Astrocyte of the cerebellum (primary cell): ENCODE measurements around the gene ERBB2.
"Not testable (repeated sequence)": the region's sequence is repeated elsewhere in the genome, so short reads cannot be mapped to it uniquely, and the experiment has no call there.

ENCODE experiments used
- DNase-seq: peaks from one replicate; pipeline ENCODE4 v3.0.0-alpha.2; 2011; ENCODE audit warnings: low read depth
- H3K4me3 ChIP-seq: 2 replicates; pipeline ENCODE4 v1.5.1; 2011; ENCODE audit warnings: mild to moderate bottlenecking, low read depth, low read length, moderate library complexity
- in situ Hi-C: cut with HindIII; loops from 2 replicates; pipeline ENCODE4 v1.10.0; 2017; ENCODE audit warnings: low sequenced_read_pairs
- TF ChIP-seq, protein P1 (sequence below): IDR thresholded peaks from 2 replicates; pipeline ENCODE4 v1.5.1; 2012; ENCODE audit warnings: low read length, low read depth, moderate library complexity, mild to moderate bottlenecking; ENCODE audit errors: missing control alignments

The ERBB2 gene

DNA sequence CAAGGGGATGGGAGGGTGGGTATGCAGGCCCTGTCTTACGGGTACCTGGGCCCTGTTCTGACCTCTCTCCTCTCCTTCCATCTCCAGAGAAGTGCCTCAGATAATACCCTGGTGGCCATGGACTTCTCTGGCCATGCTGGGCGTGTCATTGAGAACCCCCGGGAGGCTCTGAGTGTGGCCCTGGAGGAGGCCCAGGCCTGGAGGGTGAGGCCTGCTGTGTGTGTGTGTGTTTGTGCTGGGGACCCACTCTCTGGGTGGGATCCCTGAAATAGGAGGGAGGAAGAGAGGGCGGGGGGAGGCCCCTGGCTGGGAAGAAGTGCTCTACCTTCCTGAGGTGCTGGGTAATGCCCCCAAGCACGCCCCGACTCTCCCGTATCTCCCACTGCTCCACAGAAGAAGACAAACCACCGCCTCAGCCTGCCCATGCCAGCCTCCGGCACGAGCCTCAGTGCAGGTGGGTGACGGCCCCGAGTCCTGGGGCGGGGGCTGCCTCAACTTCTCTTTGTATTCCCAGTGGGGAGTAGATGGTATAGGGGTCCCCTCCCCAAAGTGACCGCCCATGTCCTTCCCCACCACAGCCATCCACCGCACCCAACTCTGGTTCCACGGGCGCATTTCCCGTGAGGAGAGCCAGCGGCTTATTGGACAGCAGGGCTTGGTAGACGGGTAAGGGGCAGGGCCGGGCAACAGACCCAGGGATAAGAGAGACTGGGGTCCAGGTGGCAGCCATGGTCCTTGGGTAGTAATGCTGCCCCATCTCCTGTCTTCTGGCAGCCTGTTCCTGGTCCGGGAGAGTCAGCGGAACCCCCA is 45.7 kb downstream of the ERBB2 start:
- in situ Hi-C loops: no loop called here
- no peak overlapping the region for H3K4me3 ChIP-seq
- TF ChIP-seq, protein P1, sequence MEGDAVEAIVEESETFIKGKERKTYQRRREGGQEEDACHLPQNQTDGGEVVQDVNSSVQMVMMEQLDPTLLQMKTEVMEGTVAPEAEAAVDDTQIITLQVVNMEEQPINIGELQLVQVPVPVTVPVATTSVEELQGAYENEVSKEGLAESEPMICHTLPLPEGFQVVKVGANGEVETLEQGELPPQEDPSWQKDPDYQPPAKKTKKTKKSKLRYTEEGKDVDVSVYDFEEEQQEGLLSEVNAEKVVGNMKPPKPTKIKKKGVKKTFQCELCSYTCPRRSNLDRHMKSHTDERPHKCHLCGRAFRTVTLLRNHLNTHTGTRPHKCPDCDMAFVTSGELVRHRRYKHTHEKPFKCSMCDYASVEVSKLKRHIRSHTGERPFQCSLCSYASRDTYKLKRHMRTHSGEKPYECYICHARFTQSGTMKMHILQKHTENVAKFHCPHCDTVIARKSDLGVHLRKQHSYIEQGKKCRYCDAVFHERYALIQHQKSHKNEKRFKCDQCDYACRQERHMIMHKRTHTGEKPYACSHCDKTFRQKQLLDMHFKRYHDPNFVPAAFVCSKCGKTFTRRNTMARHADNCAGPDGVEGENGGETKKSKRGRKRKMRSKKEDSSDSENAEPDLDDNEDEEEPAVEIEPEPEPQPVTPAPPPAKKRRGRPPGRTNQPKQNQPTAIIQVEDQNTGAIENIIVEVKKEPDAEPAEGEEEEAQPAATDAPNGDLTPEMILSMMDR: no peak
- no peak for DNase-seq

DNA sequence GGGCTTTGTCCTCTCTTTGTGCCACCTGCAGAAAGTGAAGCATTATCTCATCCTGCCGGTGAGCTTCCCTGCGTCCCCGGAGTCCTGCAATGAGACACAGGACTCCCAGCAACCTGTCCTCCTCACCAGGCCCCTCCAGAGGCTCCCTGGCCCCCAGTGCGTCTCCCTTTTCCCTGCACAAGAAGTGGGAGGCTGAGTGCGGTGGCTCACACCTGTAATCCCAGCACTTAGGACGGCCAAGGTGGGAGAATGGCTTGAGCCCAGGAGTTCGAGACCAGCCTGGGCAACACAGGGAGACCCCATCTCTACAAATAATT is 46.2 kb downstream of the ERBB2 start:
- in situ Hi-C loops: no loop called here
- DNase-seq: no peak
- no peak overlapping the region for H3K4me3 ChIP-seq
- TF ChIP-seq, protein P1: no peak

DNA sequence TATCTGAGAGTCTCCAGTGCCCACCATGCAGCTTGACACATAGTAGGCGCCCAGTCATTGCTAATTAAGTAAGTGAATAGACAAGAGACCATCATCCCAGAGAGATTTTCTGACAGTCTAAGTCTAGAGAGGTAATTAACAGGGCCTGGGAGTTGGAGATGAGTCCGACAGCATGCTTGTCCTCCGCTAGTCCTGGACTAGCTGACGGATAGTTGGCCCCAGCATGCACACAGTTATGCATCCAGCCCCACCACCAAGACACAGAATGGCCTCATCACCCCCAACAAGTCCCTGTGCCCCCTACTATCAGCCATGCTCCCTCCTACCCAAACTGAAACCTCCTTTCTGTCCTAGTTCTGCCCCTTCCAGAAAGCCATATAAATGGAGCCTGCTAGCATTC is 47.9 kb downstream of the ERBB2 start:
- in situ Hi-C loops: no loop called here
- no peak overlapping the region for H3K4me3 ChIP-seq
- DNase-seq: no peak
- TF ChIP-seq, protein P1: no peak

DNA sequence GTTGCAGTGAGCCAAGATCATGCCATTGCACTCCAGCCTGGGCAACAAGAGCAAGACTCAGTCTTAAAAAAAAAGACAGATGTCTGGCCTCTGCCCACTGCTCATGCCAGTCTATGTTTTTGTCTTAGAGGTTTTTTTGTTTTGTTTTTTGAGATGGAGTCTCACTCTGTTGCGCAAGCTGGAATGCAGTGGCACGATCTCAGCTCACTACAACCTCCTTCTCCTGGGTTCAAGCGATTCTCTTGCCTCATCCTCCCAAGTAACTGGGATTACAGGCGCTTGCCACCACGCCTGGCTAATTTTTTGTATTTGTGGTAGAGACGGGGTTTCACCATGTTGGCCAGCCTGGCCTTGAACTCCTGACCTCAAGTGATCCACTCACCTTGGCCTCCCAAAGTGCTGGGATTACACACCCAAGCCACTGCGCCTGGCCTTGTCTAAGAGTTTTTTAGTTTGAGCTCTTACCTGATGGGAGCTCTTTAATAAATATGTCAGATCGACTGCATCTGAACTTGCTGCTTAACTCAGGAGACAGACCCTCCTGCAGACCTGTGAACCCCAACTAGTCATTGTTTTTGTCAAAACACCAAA is 48.7 kb downstream of the ERBB2 start:
- DNase-seq, in situ Hi-C loops: not testable (repeated sequence)

DNA sequence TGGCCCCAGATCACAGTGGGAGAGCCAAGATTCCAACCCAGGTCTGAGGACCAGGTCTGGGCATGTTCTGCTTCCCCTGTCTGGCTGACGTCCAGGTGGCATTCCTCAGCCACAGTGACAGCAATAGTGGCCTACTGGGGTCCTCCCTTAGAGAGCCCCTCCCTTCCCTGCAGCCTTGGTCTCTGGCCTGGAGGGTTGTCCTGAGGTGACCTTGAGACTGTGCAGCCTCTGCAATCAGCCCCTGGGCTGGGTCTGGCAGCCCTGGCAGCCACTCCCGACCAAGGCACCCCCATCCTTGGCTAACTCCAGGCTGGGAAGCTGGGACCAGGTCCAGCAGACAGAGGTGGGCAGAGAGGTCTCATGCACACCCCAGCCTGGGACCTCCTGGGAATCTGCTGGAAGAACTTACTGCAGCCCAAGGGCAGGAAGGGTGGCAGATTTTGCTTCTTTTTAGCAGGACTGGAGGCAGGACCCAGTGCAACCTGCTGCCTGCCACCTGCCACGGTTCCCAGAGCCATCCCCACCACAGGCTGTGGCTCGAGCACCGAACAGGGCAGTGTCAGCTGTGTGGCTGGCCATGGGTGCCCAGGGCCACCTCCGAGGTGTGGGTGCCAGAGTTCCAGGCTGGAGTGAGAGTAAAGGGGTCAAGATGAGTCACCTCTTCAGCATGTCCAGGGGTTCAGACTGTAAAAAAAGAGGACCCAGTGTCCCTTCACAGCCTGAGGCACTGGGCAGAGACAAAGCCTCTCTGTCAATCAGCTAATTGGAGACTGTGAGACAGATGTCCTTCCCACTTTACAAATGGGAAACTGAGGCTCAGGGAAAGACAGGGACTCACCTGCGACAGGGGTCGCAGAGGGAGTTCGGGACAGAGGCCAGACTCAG is 50.5 kb downstream of the ERBB2 start:
- DNase-seq: no peak
- no peak overlapping the region for H3K4me3 ChIP-seq
- TF ChIP-seq, protein P1: no peak
- in situ Hi-C loops: no loop called here

More for the DNA sequence above, 48.7 kb downstream of the ERBB2 start:
- not testable (repeated sequence) for H3K4me3 ChIP-seq

DNA sequence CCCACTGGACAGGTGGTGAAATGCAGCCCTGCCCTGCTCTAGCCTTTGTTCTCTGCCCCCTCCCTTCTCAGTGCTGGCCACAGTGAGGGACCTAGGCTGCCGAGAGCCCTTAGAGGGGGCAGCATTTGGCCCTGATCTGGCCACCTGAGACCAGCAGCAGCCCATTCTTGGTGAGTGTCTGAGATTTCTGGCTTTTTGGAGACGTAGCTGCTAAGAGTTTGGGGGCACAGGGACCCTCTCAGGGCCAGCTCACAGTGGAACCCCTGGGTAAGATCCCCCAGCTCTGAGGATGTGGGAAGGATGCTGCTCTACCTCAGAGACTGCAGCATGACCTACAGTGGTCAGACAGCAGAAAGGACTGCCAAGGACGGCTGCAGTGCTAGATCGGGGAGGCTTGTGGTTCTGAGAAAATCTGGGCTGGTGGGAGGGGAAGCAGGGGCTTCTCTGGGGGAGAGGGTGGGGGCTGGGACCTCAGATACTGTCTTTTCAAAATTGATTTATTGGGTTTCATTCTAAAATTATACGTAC is 51.2 kb downstream of the ERBB2 start:
- TF ChIP-seq, protein P1: no peak
- no peak overlapping the region for H3K4me3 ChIP-seq
- DNase-seq: no peak
- in situ Hi-C loops: no loop called here

DNA sequence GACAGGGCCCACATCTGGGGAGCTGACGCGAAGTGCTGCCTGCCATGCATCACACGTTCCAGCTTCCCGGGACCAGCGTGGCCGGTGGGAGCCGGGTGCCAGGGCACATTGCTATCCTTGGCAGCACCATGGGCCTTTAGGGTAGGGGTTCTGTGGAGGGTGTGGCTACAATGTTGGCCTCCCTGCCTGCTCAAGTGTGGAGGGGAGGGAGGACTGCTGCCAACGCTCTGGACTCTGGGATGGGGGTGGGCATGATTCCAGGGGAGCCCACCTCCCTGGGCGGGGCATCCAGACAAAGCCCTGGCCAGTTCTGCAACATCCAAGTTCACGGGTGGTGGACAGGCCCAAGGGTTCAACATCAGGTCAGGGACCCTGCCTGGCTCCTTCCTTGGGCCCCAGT is 51.8 kb downstream of the ERBB2 start:
- DNase-seq: no peak
- TF ChIP-seq, protein P1: no peak
- in situ Hi-C loops: no loop called here
- no peak overlapping the region for H3K4me3 ChIP-seq
